Right renal cortex interstitium (tissue), 3 donors: ENCODE results near the gene CSF2. TPM values are rescaled to one million over a fixed set of nuclear protein-coding genes. Genes with fewer than 3 reads are reported as not detected.

Source experiments
- DNase-seq, 3 donors: peaks; one replicate each; pipeline ENCODE4 v3.0.0-alpha.2; 2013; ENCODE audit warnings: low read depth in 3 of 3, low spot score in 2 of 3
- polyA plus RNA-seq, 3 donors: library from polyadenylated mRNA; unstranded; fragments of 120-200 nt; gene quantifications; one replicate each; pipeline ENCODE4 v1.2.1, GENCODE V29; 2013; ENCODE audit not compliant: insufficient read length in 3 of 3

CSF2 gene
- not detected for polyA plus RNA-seq

DNA sequence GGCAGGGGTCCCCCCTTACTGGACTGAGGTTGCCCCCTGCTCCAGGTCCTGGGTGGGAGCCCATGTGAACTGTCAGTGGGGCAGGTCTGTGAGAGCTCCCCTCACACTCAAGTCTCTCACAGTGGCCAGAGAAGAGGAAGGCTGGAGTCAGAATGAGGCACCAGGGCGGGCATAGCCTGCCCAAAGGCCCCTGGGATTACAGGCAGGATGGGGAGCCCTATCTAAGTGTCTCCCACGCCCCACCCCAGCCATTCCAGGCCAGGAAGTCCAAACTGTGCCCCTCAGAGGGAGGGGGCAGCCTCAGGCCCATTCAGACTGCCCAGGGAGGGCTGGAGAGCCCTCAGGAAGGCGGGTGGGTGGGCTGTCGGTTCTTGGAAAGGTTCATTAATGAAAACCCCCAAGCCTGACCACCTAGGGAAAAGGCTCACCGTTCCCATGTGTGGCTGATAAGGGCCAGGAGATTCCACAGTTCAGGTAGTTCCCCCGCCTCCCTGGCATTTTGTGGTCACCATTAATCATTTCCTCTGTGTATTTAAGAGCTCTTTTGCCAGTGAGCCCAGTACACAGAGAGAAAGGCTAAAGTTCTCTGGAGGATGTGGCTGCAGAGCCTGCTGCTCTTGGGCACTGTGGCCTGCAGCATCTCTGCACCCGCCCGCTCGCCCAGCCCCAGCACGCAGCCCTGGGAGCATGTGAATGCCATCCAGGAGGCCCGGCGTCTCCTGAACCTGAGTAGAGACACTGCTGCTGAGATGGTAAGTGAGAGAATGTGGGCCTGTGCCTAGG is at the start of gene CSF2:
TSS of gene CSF2 (plus strand) at position 559 of the 783 bp plus-strand sequence. CDS start at position 594, 35 bp downstream.
- no peak for DNase-seq

DNA sequence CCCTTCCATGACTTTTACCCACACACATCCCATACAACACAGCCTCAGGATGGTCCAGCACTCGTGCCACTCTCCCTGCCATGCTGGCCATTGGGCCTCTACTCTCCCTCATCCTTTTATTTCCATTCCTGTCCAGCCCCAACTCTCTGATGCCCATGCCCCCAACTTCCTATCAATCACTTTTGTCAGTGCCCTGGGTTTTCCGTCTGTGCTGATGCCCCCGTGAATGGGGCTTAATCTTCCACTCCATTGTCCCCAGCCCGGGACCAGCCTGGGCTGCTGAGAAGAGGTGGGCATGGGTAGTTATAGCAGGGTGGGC is 49.5 kb upstream of the CSF2 start:
- DNase-seq: no peak

DNA sequence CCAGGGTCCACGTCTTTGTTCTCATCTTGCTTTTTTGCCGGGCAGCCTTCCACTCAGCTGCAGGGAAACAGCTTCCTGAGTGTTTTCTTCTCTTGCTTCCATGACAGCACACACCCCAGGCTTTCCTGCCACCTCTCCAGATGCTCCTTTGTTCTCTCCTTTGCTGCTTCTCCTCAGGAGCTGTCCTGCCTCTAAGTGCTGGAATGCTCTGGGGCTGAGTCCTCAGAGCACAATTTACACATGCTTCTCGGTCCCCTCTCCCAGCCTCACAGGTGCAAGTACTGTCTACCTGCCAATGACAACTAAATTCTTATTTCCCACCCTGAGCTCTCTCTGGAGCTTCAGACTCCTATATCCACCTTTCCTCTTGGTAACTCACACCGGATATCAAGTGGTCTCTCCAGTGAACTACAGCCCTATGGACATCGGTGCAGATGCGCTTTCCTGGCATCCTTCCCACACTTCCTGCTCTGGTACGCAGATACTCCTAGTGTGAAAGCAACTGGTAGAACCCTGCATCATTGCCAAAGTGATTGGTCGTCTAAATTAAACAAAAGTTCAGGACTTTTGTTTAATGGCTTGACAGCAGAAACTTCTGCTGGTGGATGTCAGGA is 48.7 kb upstream of the CSF2 start:
- no peak for DNase-seq

DNA sequence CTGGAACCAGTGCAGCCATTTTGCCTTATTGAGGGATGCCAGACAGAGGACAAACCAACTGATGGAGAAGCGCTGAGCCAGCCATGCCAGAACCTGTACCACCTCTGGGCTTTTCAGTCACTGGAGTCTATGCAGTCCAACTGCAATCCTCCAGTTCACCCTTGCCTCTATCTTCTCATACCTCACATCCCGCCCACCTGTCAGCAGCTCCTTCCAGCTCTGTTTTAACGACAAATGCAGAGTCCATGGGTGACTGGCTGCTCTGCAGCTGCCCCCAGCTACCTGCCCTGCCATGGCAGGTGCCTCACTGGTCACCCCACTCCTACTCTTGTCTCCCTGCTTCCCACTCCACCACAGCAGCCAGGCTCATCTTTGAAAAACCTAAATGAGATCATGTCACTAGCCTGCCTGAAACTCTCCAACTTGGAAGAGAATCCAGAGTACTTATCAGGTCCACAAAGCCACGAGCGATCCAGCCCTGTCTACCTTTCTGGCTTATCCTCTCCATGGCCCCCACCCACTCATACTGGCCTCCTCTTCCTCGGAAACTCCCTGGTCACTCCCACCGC is 48.1 kb upstream of the CSF2 start:
- no peak for DNase-seq

DNA sequence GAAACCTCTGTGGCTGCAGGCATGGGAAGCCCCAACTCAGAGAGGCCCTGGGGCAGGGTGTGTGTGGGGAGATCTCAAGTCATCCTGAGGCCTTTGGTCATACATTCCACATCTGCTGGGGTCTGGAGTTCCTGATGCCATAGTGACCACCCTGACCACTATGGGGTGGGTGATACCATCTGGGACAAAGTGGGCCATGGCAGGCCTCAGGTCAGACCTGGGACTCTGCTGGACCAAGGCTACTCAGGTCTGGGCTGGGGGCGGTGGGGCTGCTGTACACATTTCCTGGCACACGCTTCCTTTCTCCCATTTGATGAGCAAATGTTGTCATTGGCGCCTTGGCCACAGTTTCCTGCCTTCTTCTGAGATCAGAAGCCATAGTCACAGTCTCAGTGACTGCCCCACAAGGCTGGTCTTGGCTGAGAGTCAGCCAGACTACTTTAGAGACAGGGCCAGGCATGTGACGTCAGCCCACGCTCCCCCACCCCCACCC is 47.0 kb upstream of the CSF2 start:
- DNase-seq: no peak

DNA sequence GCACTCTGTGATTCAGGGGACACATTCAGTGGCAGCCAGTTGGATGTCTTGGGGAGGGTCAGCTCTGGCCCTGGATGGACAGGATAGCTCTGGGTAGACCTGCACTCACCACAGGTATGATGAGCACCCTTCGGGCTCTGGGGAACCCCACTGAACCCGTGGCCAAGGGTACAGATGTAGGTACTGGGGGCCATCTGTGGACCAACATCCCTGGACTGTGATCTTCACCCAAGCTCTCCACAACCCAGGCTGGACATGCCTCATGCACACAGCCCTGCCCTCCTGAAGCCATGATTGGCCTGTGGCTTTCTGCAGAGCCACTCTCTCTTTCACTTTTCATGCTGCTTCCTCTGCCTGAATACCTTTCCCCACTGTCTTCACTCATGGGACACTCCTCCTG is 46.6 kb upstream of the CSF2 start:
- no peak for DNase-seq

DNA sequence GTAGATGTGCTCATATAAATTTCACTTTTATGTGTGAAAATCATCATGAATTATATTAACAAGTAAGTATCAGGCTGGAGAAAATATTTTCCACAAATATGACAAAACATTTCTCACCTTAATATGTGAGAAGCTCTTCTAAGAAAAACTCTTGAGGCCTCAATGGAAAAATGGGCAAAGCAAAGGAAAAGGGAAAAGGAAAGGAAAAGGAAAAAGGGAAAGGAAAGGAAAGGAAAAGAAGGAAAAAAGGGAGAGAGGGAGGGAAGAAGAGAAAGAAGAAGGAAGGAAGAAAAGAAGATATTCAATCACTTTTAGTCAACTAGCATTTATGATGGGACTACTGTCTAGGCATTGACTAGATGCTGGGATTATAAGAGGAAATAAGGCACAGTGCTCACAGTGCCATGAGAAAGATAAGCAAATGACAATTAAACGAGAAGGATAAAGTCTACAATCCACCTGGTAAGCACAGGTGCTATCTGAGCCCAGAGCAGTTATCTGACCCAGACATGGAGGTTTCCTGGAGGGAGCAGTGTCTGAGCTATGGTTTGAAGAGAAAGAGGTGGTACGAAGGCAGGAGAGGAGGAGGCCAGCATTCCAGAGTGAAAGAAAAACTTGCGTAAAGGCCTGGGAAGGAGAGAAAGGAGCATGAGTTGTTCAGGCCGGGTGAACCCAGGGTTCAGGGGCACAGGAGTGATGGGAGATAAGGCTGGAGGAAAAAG is 43.8 kb upstream of the CSF2 start:
- DNase-seq: no peak

DNA sequence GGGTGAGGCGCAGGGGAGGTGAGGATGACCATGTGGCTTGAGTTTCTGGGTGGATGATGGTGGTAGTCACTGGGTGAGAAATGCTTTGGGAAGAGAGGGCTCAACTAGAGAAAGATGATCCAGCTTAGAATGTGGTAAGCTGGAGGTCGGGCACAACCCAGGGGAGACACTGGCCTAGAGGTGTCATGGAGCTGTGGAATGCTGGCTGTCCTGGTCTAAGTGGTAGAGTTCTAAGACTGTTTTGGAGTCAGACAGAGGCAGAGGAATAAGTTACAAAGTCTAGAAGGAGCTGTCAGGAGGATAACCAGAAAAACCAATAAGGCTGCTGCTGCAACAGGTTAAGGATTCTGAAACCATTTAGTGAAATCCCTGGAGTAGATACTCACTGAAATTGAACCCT is 43.0 kb upstream of the CSF2 start:
- no peak for DNase-seq

DNA sequence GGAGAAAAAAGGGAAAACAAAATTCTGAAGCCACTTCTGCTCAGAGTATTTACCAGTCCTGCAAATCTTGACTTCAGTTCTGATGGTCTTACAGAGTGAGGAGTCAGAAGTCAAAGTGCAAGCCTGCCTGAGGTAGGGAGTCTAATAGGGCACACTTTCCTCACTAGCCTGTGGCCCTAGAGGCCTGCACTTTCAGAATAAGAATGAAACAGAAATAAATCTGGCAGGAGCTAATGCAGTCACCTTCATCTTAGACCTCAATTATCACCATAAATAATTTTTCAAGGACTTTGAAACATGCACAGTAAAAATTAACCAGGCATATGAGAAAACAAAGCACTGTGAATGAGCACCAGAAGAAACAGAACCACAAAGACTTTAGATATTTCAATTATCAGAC is 41.4 kb upstream of the CSF2 start:
- no peak for DNase-seq

DNA sequence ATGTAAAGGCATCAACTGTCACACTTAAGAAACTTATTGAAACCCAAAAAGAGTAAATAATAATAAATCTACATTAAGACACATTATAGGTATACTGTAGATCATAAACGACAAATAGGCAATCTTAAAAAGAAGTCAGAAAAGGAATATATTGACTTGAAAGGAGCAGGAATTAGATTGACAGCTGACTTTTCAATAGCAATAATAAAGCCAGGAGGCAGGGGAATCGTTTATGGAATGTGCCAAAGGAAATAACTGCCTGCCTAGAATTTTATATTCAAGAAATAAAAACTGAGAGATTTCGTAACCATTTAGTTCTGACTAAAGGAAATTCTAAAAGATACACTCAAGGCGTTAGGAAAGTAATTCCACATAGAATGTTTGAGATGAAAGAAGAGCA is 40.5 kb upstream of the CSF2 start:
- no peak for DNase-seq

DNA sequence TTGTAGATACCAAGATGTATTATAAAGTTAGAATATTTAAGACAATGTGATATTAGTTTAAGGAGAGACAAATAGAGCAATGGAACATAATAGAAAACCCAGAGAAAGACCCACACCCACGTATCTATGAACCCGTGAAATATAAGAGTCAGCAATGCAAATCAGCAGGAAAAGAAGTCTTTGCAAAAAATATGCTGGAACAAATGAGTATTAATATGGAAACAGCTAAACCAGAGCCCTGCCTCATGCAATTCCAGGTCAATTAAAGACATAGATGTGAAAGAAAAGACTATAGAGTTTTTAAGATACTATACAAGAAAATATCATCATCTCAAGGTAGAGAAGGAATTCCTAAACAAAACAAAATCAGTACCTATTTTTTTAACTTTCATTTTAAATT is 36.2 kb upstream of the CSF2 start:
- no peak for DNase-seq

DNA sequence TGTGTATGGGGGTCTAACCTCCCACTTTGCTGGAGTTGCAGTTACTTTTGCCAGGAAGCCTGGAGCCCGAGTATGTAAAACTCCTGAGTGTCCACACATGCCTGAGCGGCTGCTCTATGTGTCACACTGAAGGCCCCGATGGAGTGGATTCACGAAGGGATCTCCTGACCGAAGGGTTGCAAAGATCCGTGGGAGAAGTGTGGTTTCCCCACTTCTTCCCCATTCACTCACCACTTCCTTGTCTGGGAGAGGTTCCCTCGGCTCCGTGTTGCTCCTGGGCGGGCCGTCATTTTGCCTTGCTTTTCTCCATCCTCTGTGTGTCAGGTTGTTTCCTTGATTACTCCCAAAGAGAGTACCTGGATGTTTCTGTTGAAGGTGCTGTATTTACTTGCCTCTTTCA is 29.4 kb upstream of the CSF2 start:
- no peak for DNase-seq

DNA sequence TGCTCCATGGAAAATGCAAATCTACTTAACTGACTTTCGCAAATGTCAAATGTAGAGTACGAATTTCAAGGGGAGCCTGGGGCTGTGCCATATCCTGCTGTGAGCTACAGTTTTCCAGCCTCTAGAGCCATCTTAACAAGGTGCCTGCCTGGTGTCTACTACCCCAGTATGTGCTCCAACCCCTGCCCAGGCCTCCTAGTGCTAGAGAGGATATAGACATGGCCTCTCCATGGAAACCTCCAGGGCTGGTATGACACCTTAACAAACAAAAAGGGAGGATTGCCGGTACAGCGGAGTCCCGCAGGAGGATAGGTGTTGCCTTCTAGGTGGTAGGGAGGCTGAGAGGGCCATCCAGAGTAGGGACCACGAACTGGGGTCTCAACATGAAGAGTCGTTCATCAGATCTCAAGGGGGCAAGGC is 26.7 kb upstream of the CSF2 start:
- DNase-seq: no peak

DNA sequence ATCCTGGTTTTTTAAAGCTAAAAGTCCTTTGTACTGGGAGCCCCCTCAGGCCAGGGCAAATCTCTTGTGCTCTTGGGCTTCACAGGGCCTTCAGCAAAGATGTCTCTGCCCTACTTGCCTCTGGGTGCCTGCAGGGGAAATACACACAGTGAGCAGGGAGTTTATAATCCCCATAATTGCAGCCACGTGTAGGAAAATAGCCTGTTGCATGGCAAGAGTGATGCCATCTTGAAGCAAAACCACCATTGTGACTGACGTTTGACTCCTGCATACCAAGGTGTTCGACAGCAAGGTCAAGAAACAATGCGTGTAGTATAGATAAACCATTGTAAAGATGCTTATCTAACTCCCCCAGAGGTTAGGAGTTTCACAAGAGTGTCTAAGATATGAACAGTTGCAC is 24.5 kb upstream of the CSF2 start:
- DNase-seq: no peak

DNA sequence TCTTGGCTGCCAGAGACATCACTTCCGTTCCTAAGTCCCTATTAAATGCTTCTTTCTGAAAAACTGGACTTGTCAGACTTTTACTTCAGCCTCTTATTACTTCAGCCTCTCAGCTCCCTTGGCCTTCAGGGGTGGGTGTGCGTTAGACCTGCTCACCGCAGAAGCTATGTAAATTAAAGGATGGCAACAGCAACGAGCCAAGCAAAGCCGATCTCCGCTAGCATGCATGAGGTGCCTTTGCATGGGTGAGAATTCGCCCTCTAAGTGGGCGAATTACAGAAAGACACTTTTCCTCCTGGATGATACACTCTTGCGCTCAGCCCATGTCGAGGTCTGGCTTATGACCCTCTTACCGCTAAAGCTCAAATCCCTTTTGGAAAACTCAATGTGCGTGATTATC is 24.0 kb upstream of the CSF2 start:
- no peak for DNase-seq

DNA sequence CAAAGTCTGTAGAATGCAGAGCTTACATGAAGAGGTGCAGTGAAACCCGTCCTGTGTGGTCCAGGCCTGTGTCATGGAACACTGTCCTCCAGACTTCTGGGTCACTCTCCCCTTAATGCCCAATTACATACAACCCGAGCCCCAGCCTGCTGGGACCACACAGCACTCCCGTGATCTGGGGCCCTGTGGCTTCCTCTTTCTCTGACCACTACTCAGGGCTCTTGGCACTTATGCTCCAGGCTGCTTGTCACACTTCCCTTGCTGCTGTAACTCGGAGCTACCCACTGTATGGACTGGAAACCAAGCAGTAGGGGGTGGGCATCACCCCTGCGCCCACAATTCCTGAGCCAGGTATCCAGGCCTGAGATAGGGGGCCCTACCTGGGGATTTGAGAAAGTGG is 23.5 kb upstream of the CSF2 start:
- no peak for DNase-seq

DNA sequence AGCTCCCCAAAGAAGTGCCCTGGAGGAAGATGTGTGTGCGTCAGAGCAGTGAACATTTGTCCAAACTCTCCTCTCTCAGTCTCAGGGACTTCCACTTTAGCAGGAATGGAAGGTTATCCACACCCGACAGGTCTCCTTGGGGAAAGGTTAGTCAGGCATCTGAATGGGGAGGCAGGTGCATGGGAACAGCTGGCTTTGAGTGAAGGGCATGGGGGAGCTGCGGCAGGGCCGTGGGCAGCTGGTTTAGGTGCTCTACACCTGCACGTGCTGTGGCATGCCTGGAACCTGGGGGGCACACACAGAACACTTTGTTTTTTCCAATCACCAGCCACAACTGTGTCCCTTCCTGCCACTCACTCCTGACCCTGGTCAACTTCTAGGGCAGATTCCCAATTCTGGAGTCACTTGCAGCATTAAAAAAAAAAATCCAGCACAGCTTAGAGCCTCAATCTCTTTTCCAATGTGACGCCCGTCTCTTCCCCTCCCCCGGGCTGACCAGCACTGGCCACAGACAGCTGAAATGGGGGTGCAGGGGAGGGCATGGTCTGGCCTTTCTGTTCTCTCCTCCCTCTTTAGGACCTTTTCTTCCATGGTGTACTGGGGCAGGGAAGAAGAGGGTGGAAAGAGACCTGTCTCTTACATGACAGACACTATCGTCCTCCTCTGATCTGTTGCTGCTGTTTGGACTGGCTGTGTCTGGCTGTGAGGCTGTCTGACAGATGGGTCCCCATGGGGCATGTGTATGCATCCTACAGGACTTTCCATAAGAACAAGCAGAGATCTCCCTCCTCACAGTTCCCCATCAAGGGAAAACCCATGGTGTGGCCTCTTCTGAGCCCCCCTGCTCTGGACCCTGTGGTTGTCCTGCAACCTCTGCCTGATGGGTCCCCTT is 22.7 kb upstream of the CSF2 start:
- no peak for DNase-seq

DNA sequence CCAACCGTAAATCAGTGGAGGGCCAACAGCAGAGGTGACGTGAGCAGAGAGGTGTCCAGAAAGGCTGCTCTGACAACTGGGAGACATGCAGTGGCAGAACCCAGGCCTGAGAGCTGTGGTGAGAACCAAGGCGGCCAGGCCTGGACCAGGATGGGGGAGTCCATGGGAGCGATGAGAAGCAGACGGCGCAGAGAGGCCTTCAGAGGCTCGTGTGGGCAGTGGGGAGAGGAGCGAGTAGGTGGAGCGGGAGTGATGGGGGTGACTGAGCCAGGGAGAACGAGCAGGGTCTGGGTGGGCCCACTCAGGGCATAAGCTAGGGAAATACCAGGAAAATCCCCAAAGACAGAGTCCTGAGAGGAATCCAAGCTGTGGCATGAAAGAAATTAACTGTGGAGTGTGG is 21.1 kb upstream of the CSF2 start:
- no peak for DNase-seq

DNA sequence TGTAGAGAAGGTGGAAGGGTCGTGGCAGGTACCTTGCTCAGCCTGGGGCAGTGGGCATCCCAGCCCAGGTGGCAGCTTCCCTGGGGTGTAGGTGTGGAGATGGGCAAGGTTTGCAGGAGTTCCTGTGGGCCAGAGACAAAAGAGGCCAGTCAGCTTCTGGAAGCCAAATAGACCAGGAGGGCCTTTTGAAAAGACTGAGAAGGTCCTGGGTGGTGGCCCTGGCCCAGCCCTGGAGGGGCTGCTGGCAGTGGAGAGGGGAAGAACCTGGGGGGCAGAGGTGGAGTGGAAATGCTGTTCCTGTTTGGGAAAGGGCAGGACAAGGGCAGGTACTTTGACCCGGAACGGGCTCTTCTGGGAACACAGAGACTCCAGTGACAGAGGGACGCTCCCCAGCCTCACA is 20.1 kb upstream of the CSF2 start:
- no peak for DNase-seq

DNA sequence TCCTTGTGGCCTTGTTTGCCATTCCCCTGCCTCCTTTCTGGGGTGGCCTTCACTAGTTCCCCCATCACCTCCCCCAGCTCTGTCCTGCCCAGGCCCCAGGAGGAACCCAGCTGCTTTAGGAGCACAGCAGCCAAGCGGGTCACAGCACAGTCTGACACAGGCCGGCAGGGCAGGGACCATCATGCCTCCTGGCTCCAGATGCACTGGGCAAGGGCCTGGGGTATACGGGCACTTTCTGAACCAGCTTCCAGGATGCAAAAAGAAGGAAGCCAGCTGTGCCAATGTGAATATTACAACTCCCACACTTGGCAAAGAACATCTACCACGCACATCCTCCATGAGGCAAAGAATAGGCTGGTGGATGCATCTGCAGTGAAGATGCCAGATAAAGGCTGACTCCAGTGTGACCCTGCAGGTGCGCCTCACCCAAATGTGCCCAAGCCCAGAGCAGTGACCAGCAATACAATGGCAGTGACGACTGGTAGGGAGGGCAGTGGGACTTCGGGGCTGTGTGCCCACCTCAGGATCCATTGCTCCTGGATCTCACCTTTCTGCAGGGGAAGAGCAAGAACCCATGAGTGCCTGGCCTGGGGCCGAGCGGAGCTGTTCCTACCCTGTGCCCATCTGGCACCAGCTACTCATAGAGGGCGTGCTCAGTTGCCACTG is 19.4 kb upstream of the CSF2 start:
- DNase-seq: no peak
